NCI-H2107 treated with DMSO at 0.1 percent for 48 hours (cell line): ENCODE measurements around the gene PSMD8.

Experiments
- DNase-seq: peaks from one replicate; lab custom pipeline; 2025; ENCODE audit not compliant: unreplicated experiment; lab: John Stamatoyannopoulos, UW

The PSMD8 gene

DNA sequence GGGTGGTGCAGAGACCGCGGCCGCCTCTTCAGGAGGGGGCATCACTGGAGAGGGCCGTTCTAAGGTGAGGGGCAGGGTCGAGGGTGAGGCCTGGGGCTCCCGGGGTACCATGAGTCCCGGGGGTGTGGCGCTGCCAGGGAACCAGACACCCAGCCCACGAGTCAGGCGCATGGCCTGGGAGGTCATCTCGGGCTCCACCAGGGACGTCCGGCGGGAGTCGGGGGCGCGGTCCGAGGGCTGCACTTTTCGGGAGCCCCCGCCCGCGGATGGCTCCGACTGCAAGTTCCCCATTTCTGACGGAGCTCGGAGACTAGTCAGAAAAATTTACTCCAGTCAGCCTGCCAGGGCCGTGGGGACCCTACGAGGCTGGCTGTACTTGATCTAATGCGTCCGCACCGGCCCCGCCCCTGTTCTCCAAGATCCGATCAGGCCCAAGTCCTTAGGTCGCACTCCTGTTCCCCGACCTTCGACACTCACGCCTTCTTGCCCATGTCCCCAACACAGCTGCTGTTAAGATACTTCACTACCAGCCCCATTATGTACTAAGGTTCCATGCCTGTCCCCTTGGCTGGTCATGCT, 12.7 kb downstream of the PSMD8 start:
- no peak for DNase-seq

DNA sequence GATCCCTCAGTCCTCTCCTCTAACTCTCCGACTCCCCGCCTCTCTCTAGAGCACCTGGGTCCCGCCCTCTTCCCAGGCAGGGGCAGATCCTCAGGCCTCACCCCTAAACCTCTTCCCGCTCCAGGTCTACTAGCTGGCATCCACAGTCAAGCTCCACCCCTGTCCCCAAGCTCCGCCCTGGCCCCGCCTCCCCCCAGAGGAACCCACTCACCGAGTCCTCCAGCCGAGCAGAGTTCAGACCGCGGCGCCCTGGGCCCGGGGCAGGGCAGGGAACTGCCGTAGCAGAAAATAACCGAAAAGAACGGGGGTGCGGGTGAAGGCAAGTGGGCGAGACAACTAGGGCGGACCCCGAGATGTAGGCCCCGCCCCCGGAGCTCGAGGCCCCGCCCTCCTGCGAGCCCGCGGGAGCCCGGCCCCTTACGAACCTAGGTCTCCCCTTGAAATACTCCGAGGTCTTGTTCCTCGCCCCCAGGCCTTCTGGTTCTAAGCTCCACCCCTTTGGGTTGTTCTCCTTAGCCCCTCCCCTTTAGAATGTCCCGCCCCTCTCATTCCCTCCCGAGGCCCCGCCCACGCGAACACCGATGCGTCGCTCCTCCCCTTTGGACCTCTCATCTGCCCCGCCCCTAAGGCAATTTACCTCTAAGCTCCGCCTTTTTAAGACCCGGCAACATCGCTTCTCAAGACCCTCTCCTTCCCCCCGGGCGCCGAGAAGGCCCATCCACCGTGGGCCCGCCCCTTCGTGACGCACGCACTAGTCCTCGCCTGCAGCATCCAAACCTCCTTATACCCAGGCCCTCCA, 13.4 kb downstream of the PSMD8 start, which contains the start of gene GGN:
Gene GGN, minus strand, starts transcription at position 485 of the 799 bp plus-strand sequence. CDS start 773 bp downstream, outside the sequence.
- peak; percentile 44 for DNase-seq

DNA sequence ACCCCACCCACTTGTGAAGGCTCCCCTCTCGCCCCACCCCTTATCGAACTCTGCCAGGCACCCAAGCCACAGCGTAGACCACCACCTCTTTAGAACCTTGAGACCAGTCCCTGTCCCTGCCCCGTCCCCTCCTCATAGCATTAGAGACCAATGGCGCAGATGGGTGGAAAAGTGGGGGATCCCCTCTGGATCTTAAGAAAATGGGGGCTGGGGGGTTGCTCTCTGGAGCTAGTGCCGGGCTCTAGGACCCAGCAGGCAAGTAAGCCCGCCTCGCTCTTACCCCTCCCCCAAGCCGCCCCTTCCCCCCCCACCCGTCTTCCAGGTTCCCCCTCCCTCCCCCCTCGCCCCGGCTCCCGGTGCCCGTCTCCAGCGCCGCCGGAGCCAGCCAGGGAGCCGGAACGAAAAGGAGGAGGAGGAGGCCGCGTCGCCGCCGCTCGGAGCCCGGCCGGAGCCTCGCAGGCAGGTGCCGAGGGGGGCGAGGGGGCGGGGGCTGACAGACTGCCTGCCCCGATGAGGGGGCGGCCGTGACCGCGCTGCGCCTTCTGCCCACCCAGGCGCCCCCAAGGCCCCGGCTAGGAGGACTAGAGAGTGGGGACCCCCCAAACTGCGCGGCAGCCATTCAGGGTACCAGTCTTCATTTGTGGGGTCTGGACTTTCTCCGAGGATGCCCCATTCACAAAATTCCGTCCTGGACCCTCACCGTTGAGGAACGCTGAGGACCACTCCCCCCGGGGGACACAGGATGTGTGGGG, 14.2 kb downstream of the PSMD8 start, which contains the start of gene SPRED3:
Gene SPRED3, plus strand, starts transcription at position 349 of the 752 bp plus-strand sequence. CDS start 1,606 bp downstream, outside the sequence.
- DNase-seq = no peak

DNA sequence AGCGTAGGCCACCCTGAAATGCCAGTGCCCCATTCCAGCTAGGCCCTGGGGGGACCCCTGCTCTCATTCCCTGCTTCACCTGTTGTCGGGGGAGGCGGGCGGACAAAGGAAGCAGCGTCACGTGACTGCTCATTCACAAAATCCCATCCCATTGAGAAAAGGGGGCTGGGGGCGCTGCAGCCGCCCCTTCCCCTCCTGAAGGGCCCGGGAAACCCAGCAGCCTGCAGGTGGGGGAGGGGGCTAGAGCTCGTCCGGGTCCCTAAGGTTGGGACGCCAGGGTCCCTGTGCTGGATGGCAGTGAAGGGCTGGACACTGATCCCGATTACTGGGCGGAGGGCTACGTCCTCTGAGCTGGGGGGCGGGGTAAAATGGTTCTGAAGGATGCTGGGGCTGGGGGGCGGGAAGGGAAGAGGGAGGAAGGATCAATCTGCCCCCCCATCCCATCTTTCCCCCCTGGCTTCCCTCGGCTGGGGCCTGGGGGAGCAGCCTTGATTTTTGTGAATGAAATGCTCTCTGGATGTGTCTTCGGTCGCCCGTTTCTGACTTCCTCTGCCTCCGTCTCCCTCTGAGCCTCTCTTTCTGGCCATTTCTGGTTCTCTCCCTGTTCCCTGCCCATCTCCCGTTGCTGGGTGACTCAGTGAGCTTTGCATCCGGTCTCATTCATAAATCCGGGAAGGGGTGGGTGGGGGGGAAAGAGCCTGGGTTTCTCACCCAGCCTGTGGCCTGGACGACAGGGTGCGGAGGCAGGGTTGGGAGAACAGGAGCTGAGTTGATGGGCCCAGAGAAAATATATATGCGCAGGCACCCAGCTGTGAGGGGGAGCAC, 14.9 kb downstream of the PSMD8 start:
- no peak for DNase-seq

DNA sequence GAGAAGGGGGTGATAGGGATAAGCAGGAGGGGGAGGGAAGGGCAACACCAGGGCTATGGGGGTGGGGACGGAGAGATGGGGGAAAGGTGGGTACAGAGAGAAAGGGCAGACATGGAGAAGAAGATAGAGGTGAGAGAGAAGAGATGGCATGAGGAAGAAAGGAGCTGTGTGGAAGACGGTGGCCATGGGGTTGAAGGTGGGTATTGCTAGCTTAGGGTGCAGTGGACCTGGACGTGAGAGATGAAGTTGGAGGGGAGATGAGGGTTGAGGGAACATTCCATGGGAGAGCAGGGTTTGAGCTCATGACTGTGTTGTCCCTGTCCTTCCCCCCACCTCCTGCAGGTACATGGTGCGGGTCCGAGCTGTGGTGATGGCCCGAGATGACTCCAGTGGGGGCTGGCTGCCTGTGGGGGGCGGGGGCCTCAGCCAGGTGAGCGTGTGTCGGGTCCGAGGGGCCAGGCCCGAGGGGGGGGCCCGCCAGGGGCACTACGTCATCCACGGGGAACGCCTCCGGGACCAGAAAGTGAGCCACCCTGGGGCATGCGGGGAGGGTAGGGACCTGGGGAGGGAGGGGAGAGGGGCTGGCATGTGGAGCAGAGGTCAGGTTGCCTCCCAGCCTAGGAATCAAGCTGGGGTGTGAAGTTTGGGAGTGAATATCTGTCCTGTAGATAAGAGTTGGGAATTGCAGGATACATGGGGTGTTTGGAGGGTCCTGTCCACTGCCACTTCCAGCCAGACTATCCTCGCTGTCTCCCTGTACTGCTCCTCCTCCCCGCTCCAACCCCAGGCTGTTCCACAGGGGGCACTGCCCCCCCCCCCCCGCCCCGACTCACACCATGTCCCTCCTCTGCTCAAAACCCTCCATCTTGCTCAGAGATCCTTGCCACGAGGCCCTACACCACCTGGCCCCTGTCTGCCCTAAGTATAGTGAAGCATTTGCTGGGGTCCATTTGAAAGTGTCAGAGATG, 15.9 kb downstream of the PSMD8 start:
- no peak for DNase-seq

DNA sequence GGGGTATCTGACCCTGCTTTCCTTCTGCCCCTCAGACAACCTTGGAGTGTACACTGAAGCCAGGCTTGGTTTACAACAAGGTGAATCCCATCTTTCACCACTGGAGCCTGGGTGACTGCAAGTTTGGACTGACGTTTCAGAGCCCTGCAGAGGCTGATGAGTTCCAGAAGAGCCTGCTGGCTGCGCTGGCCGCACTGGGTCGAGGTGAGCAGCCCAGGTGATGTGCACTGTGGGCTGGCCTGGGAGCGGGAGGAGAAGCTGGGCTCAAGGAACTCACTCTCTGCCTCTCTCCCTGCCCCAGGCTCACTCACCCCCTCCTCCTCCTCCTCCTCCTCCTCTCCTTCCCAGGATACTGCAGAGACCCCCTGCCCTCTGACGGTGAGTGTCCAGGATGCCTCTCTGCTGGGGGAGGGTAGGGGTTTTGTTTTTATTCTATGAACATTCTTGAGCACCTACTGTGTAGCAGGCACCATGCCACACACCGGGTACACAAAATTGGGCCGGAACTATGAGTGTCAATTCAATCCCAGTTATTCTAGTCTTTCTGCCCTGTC, 17.6 kb downstream of the PSMD8 start:
- no peak for DNase-seq

DNA sequence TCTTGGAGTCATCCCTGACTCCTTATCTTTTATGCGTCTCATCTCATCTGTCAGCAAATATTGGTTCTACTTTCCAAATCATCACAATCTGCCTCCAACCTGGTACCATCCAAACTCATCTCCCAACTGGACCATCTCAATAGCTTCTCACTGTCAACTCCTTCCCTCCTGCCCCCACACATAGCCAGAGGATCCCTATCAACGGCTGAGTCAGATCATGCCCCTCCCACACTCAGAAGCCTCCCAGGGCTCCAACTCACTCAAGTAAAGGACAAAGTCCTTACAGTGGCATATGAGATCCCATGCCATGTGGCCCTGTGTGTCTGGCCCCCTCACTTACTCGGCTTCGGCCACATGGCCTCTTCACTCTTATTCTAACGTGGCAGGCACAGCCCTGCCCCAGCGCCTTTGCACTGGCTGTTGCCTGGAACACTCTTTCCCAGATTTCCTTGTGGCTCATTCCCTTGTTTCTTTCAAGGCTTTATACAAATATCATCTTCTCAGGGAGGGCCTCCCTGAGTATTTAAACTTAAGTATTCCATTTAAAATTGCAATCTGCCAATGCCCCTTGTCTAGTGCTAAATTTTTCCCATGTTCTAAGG, 18.4 kb downstream of the PSMD8 start:
- DNase-seq = no peak

DNA sequence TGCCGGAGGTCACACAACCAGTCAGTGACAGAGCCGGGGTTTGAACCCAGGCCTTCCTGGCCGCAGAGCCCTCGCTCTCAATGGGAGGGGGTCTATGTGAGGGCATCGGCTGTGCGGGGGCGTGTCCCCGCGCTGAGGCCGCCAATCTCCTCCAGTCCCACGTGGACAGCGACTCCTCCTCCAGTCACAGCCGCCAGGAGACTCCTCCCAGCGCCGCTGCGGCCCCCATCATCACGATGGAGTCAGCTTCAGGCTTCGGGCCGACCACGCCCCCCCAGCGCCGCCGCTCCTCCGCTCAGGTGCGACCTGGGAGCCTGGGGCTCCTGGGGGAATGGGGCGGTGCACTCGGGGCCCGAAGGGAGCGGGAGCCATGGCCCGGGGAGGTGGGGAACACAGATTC, 20.1 kb downstream of the PSMD8 start:
- DNase-seq = no peak

DNA sequence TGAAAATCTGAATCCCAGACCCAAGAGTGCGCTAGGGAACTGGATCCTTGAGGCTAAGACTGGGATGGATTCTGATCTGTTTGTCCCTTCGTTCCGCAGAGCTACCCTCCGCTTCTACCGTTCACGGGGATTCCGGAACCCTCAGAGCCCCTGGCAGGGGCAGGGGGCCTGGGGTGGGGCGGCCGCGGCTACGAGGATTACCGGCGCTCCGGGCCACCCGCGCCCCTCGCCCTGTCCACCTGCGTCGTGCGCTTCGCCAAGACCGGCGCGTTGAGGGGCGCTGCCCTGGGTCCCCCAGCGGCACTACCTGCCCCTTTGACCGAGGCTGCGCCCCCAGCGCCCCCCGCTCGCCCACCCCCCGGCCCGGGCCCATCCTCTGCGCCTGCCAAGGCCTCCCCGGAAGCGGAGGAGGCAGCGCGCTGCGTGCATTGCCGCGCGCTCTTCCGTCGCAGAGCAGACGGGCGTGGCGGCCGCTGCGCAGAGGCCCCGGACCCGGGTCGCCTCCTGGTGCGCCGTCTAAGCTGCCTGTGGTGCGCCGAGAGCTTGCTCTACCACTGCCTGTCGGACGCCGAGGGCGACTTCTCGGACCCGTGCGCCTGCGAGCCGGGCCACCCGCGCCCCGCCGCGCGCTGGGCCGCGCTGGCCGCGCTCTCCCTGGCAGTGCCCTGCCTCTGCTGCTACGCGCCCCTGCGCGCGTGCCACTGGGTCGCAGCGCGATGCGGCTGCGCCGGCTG, 21.2 kb downstream of the PSMD8 start:
- no peak for DNase-seq

DNA sequence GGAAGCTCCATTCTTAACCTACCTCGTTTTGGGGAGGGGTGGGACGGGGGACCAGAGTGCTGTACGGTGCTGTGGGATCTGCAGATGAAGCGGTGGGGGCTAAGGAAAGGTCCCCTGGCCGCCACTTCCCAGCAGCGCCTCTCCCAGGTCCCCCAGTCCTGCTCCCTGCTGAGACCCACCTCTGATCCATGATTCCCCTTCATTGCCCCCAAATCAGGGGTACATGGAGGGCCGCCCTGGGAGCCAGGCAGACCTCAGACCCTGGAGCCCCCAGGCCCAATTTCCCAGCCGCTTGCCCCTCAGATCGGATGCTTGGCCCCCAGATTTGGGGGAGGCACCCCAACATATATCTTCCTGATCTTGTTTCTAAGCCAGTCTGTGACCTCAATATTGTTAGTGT, 24.7 kb downstream of the PSMD8 start:
- no peak for DNase-seq

DNA sequence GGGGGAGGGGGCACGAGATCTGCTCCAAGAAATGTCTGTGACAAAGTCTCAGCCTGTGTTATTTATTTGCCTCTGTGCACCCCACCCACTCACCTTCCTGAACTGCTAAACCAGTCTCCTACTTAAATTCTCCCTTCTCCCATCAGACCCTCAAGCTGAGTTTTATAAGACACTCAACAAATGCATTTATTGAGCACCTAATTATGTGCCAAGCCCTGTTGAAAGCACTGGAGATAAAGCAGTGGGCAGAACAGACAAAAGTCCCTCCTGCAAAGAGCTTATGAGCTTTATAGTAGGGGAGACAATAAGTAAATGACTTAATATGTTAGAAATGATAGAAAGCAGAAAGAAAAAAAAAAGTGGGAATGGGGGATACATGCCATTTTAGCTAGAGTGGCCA, 25.2 kb downstream of the PSMD8 start:
- no peak for DNase-seq

DNA sequence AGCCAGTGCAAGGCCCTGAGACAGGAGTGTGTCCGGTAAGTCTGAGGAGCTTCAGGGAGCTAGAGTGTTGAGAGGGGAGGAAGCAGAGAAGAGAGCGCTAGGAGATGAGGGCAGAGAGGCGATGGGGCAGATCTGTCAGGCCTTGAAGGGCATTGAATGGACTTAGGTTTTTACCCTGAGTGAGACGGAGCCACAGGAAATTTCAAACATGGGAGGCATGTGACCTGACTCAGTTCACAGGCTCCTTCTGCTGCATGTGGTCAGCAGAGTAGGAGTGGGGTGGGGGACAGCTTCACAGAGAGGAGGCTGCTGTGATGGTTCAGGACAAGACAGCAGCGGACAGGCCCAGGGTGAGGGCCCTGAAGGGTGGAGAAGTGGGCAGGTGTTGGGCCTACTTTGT, 26.0 kb downstream of the PSMD8 start:
- DNase-seq = no peak

DNA sequence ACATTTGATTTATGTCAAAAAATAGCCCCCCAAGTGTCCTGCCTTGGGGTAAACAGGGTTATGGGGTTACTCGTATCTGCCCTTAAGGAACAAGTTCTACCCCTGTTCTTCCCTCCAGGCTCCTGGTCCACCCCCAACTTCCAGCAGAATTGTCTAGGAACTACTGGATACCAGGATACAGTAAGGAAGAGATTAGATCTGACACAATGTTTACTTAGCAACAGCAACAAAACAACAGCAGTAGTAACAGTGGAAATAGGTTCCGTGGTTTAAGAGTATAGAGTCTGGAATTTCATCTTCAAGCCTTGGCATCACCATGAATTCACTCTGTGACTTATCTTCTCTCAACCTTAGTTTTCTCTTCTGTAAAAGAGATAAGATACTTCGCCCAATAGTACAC, 26.8 kb downstream of the PSMD8 start:
- no peak for DNase-seq

DNA sequence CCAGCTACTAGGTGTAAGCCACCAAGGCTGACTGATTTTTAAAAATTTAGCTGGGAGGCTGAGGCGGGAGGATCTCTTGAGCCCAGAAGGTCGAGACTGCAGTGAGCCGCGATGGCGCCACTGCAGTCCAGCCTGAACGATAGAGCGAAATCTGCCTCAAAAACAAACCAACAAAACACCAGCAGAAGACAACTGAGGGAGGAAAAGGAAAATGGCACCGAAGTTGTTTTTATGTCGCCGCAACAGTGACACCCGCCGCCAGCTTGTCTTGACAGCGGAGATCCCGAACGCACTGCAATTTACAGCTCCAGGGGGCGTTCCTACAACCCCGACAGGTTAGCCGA, 28.2 kb downstream of the PSMD8 start:
- no peak for DNase-seq

DNA sequence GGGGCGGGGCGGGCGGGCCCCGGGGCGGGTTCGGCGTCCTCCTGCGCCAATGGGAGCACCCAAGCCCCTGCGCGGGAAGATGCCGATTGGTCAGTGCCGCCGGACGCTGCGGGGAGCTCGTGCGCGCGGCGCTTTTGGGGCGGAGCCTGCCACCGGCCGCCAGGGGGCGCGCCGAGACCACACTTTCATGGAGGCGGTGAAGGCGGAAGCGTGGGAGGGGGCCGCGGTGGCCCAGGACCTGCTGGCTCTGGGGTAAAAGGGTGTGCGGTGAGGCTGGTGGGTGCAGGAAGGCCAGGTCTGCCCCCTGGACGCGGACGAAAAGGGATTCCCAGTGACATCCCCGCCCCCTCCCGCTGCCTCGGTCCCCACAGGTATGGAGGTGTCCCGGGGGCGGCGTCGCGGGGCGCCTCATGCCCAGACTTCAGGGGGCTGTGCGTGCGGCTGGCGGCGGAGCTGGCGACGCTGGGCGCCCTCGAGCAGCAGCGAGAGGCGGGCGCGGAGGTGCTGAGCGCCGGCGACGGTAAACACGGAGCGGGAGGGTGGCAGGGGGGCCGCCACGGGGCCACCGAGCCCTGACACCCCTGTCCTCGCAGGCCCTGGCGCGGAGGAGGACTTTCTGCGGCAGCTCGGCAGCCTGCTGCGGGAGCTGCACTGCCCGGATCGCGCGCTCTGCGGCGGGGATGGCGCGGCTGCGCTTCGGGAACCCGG, 28.8 kb downstream of the PSMD8 start, which contains the start of gene FAM98C:
Gene FAM98C, plus strand, starts transcription at position 127 of the 708 bp plus-strand sequence. Its CDS starts 61 bp downstream, at position 188.
- peak; percentile 84 for DNase-seq

DNA sequence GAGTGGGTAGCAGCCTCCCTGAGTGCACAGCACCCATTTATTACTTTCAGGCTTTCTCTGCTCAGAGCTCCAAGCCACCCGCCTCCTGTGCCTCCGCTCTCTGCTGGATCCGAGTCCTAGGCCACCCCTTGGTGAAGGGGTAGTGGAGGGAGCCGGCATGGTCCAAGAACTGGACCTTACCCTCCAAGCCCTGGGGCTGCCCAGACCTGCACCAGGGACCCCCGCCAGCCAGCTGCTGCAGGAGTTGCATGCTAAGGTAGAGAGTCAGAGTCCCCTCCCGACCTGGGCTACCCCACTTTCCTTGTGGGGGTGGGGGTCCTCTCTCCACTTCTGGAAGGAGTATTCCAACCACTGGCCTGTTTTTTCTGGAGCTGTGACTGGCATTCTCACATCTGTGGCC, 30.5 kb downstream of the PSMD8 start:
- no peak for DNase-seq

DNA sequence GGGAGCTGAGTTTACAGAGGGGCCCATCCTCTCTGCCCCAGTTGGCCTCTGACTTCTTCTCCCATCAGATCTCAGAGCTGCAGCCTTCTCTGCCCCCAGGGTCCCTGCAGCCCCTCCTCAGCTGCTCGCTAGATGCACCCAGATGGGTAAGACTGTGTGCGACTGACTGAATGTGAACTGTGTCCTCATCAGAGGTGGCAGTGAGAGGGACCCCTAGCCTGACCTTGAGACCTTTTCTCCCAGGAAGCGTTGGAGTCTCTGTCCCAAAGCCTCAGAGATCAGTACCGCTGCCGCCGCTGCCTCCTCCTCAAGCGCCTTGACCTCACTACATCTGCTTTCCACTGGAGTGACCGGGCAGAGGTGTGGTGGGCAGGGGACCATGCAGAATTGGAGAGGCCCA, 30.9 kb downstream of the PSMD8 start:
- DNase-seq = no peak

DNA sequence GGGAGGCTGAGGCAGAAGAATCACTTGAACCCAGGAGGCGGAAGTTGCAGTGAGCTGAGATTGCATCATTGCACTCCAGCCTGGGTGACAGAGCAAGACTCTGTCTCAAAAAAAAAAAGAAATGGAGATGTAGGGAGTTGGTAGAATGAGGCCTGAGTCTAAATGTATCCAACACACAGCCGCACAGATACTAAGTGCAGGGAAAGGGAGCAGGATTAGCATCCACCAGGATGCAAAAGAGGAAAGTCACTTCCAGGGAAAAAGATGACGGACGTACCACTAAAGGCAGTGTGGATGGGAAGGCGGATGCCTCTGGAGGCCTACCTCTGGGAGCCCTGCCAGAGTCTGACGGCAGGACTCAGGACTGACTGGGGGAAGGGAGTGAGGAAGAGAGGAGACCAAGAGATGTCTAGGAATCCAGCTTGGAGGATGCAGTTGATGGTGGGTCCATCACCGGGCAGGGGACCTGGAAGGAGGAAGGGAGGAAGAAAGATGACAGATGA, 35.3 kb downstream of the PSMD8 start:
- no peak for DNase-seq
